Measurements from ENCODE around the gene KCND3.

The KCND3 gene

GRCh38 chr1:111989531-111990025, at the start of gene KCND3:
Gene KCND3, minus strand, starts transcription at chr1:111989668.
- no peak for DNase-seq (ENCODE audit: insufficient read length, low spot score)

GRCh38 chr1:112034277-112034676, 44.8 kb upstream of the KCND3 start:
- no peak for FAIRE-seq
- DNase-seq (ENCODE audit: insufficient read length, low spot score): no peak

More at GRCh38 chr1:111989531-111990025, at the start of gene KCND3:
- no peak for FAIRE-seq

GRCh38 chr1:112033439-112034120, 44.1 kb upstream of the KCND3 start:
- DNase-seq (ENCODE audit: insufficient read length, low spot score): no peak
- FAIRE-seq: no peak

- DNase-seq (ENCODE audit: insufficient read length, low spot score) (no peak), FAIRE-seq (no peak)
Measured at GRCh38 chr1:112030157-112030556, 40.7 kb upstream of the KCND3 start.

GRCh38 chr1:112027696-112028095, 38.2 kb upstream of the KCND3 start:
- DNase-seq (ENCODE audit: insufficient read length, low spot score) (no peak), FAIRE-seq (no peak)

- no peak for DNase-seq (ENCODE audit: insufficient read length, low spot score)
- FAIRE-seq: no peak
Measured at GRCh38 chr1:112026501-112026900, 37.0 kb upstream of the KCND3 start.

- DNase-seq (ENCODE audit: insufficient read length, low spot score) (no peak), FAIRE-seq (no peak)
Measured at GRCh38 chr1:112026016-112026415, 36.5 kb upstream of the KCND3 start.

GRCh38 chr1:112021263-112021662, 31.8 kb upstream of the KCND3 start:
- DNase-seq (ENCODE audit: insufficient read length, low spot score) (no peak), FAIRE-seq (no peak)

GRCh38 chr1:112017183-112017582, 27.7 kb upstream of the KCND3 start:
- FAIRE-seq (no peak), DNase-seq (ENCODE audit: insufficient read length, low spot score) (no peak)

- no peak for FAIRE-seq
- DNase-seq (ENCODE audit: insufficient read length, low spot score): no peak
Measured at GRCh38 chr1:112012823-112013222, 23.4 kb upstream of the KCND3 start.

GRCh38 chr1:112011202-112011601, 21.7 kb upstream of the KCND3 start:
- FAIRE-seq (no peak), DNase-seq (ENCODE audit: insufficient read length, low spot score) (no peak)

- no peak for DNase-seq (ENCODE audit: insufficient read length, low spot score)
Measured at GRCh38 chr1:112007169-112007568, 17.7 kb upstream of the KCND3 start.

GRCh38 chr1:112006416-112007025, 17.1 kb upstream of the KCND3 start:
- DNase-seq (ENCODE audit: insufficient read length, low spot score) (no peak), FAIRE-seq (no peak)

More at GRCh38 chr1:112007169-112007568, 17.7 kb upstream of the KCND3 start:
- no peak for FAIRE-seq

GRCh38 chr1:112004076-112004475, 14.6 kb upstream of the KCND3 start:
- no peak for FAIRE-seq

GRCh38 chr1:112002514-112002913, 13.0 kb upstream of the KCND3 start:
- DNase-seq (ENCODE audit: insufficient read length, low spot score) (no peak), FAIRE-seq (no peak)

More at GRCh38 chr1:112004076-112004475, 14.6 kb upstream of the KCND3 start:
- DNase-seq (ENCODE audit: insufficient read length, low spot score): no peak

- no peak for FAIRE-seq
- DNase-seq (ENCODE audit: insufficient read length, low spot score): no peak
Measured at GRCh38 chr1:112001436-112001835, 12.0 kb upstream of the KCND3 start.

GRCh38 chr1:112000048-112000447, 10.6 kb upstream of the KCND3 start:
- DNase-seq (ENCODE audit: insufficient read length, low spot score) (no peak), FAIRE-seq (no peak)

- FAIRE-seq: no peak
Measured at GRCh38 chr1:111998332-111998731, 8.9 kb upstream of the KCND3 start.

GRCh38 chr1:111992476-111992875, 3.0 kb upstream of the KCND3 start:
- DNase-seq (ENCODE audit: insufficient read length, low spot score) (no peak), FAIRE-seq (no peak)

More at GRCh38 chr1:111998332-111998731, 8.9 kb upstream of the KCND3 start:
- DNase-seq (ENCODE audit: insufficient read length, low spot score): no peak

- peak; percentile 39 for FAIRE-seq
- no peak for DNase-seq (ENCODE audit: insufficient read length, low spot score)
Measured at GRCh38 chr1:111990878-111991718, 1.6 kb upstream of the KCND3 start.

Data from GM19239 (cell line).